Endodermal cell (in vitro differentiated cells): ENCODE results near the gene F11R. TPM values are rescaled to one million over a fixed set of nuclear protein-coding genes. Genes with fewer than 3 reads are reported as not detected.

Experiments used
- DNase-seq: peaks from one replicate; pipeline ENCODE4 v3.0.0-alpha.2; 2017
- H3K27ac ChIP-seq: 2 replicates; pipeline ENCODE4 v1.5.1; 2013; ENCODE audit warnings: mild to moderate bottlenecking, low read depth, low read length, moderate library complexity
- H3K27me3 ChIP-seq: 2 replicates; pipeline ENCODE4 v1.6.1; 2013; ENCODE audit warnings: mild to moderate bottlenecking, low read length, moderate library complexity; ENCODE audit not compliant: insufficient read depth, control insufficient read depth, poor library complexity, severe bottlenecking
- H3K36me3 ChIP-seq: 2 replicates; pipeline ENCODE4 v1.7.0; 2013; ENCODE audit warnings: mild to moderate bottlenecking, low read length, moderate library complexity; ENCODE audit not compliant: control insufficient read depth, insufficient read depth
- H3K4me1 ChIP-seq: one replicate; pipeline ENCODE4 v1.7.0; 2013; ENCODE audit warnings: low read length; ENCODE audit not compliant: control insufficient read depth, insufficient read depth
- H3K4me3 ChIP-seq: 2 replicates; pipeline ENCODE4 v1.5.1; 2013; ENCODE audit warnings: mild to moderate bottlenecking, low read length, moderate library complexity
- H3K9ac ChIP-seq: 2 replicates; pipeline ENCODE4 v1.6.1; 2013; ENCODE audit warnings: mild to moderate bottlenecking, low read length, moderate library complexity; ENCODE audit not compliant: poor library complexity, severe bottlenecking; ENCODE audit errors: extremely low read depth
- H3K9me3 ChIP-seq: 2 replicates; pipeline ENCODE4 v1.6.1; 2013; ENCODE audit warnings: mild to moderate bottlenecking, low read length, moderate library complexity; ENCODE audit not compliant: control insufficient read depth
- H3K27ac Mint-ChIP-seq: 2 replicates; pipeline ENCODE4 v1.8.0; 2020; ENCODE audit warnings: mixed read lengths
- H3K27me3 Mint-ChIP-seq: 2 replicates; pipeline ENCODE4 v1.8.0; 2021; ENCODE audit warnings: mild to moderate bottlenecking, mixed read lengths; ENCODE audit not compliant: insufficient read depth
- H3K36me3 Mint-ChIP-seq: 2 replicates; pipeline ENCODE4 v1.8.0; 2020; ENCODE audit warnings: low read depth, mixed read lengths
- H3K4me1 Mint-ChIP-seq: 2 replicates; pipeline ENCODE4 v1.8.0; 2020; ENCODE audit warnings: mixed read lengths
- H3K4me3 Mint-ChIP-seq: 2 replicates; pipeline ENCODE4 v1.8.0; 2020; ENCODE audit warnings: mild to moderate bottlenecking, moderate library complexity, mixed read lengths
- H3K9me3 Mint-ChIP-seq: 2 replicates; pipeline ENCODE4 v1.8.0; 2020; ENCODE audit warnings: mild to moderate bottlenecking, mixed read lengths
- CTCF ChIP-seq: fragments of 200-600 bp; sonication (generic); conservative IDR thresholded peaks from 2 replicates; pipeline ENCODE4 v1.5.0; 2021; ENCODE audit warnings: antibody characterized with exemption, mild to moderate bottlenecking
- WGBS, 2 experiments: methylation state at CpG; one replicate each; pipeline versions ENCODE4 v1.1.5 to v1.1.7; 2013; ENCODE audit warnings: missing lambda C conversion rate in 2 of 2, mixed read lengths in 1 of 2; ENCODE audit not compliant: insufficient coverage in 1 of 2, insufficient read length in 1 of 2; 5-methylcytosine and 5-hydroxymethylcytosine counted together
- total RNA-seq, 2 donors: library from RNA; stranded (reverse); fragmentation: NEBNext Ultra II Directional in 1 of 2; extraction: Animal tissue kit (Norgen Biotek cat#: 25700) in 1 of 2; gene quantifications; 2 replicates in 1 of 2; 3 replicates in 1 of 2; pipeline ENCODE4 v1.2.1, GENCODE V29; 2021

Gene F11R
- total RNA-seq, 2 donors from 2014 or later, result 190 to 226 TPM

- Mint-ChIP-seq H3K4me1 (peaks cover 4% of the 10 kb centered on the region), H3K27me3 (peaks cover under 1% of the 10 kb centered on the region), H3K27ac (no peak overlapping the region), H3K9me3 (no peaks in the 10 kb centered on the region), H3K36me3 (no peaks in the 10 kb centered on the region), H3K4me3 (no peak overlapping the region)
- WGBS, 2 experiments, result 89 to 97% methylated on average over 4 of the region's 4 CpGs
- no peak for DNase-seq
- TF ChIP-seq CTCF, result no peak
- no peak overlapping the region for H3K27ac ChIP-seq
- no peak overlapping the region for H3K9ac ChIP-seq
- no peaks in the 10 kb centered on the region for H3K4me1 ChIP-seq
- no peaks in the 10 kb centered on the region for H3K9me3 ChIP-seq
- no peaks in the 10 kb centered on the region for H3K36me3 ChIP-seq
- no peak overlapping the region for H3K4me3 ChIP-seq
- no peaks in the 10 kb centered on the region for H3K27me3 ChIP-seq
Observed at GRCh38 chr1:161054232-161054631, 33.3 kb upstream of the F11R start.

DNA sequence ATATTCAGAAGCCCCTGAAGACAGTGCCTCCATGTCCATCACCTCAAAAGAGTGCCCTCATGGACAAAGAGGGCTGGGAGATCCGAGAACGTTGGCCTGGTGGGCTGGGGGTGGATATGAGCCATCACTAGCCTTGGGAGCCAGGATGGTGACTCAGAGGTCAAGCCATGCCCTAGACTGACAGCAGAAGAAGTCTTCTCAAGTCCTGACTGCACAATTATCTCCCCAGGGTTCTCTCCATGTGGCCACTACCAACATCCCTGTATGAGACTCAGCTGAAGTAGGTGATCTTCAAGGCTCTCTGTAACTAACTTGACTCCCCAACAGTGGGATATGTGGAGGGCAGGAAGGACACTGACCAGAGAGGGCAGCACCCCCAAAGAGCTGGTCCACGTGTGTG, 31.9 kb upstream of the F11R start:
- peaks cover 4% of the 10 kb centered on the region for H3K4me1 Mint-ChIP-seq
- Histone ChIP-seq H3K27me3 (no peaks in the 10 kb centered on the region), H3K36me3 (no peaks in the 10 kb centered on the region), H3K27ac (no peak overlapping the region), H3K4me3 (no peak overlapping the region), H3K9ac (no peak overlapping the region), H3K4me1 (no peaks in the 10 kb centered on the region), H3K9me3 (no peaks in the 10 kb centered on the region)
- H3K9me3 Mint-ChIP-seq, result no peaks in the 10 kb centered on the region
- no peak for DNase-seq
- no peaks in the 10 kb centered on the region for H3K36me3 Mint-ChIP-seq
- H3K27ac Mint-ChIP-seq, result no peak overlapping the region
- no peak for TF ChIP-seq CTCF
- WGBS, 2 experiments, result 79 to 91% methylated on average over 3 of the region's 3 CpGs
- peaks cover 14% of the 10 kb centered on the region for H3K27me3 Mint-ChIP-seq
- no peak overlapping the region for H3K4me3 Mint-ChIP-seq

DNA sequence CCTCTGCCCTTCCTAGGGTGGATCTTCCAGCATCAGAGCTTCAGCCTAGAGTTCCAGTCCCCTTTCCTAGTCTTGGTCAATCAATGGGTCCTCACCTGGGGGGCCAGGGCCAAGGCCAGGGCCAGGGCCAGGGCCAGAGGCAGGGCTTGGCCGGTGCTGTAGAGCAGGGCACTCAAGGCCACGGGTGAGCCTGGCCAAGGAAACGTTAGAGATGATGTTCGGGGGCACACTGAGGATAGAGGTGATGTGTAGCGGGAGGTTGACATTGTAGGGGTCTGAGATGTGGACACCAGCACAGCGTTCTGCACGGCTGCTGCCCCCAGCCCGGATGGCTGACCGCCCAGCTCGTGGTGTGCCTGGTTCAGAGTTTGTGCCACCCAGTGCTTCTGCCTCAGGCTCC, 30.3 kb upstream of the F11R start:
- Mint-ChIP-seq H3K4me3 (no peak overlapping the region), H3K9me3 (peaks cover 12% of the 10 kb centered on the region), H3K36me3 (peaks cover 6% of the 10 kb centered on the region), H3K4me1 (peaks cover 14% of the 10 kb centered on the region), H3K27ac (no peak overlapping the region), H3K27me3 (peaks cover 22% of the 10 kb centered on the region)
- no peaks in the 10 kb centered on the region for H3K9me3 ChIP-seq
- H3K9ac ChIP-seq, result no peak overlapping the region
- H3K4me3 ChIP-seq, result no peak overlapping the region
- H3K27me3 ChIP-seq, result no peaks in the 10 kb centered on the region
- no peak overlapping the region for H3K27ac ChIP-seq
- no peak for TF ChIP-seq CTCF
- WGBS, 2 experiments, result 93% methylated on average over 7 to 10 of the region's 10 CpGs
- no peak for DNase-seq
- H3K4me1 ChIP-seq, result peaks cover 9% of the 10 kb centered on the region
- no peaks in the 10 kb centered on the region for H3K36me3 ChIP-seq
